IPS-15b (cell line): ENCODE data around the gene KIRREL3.
"Not testable (repeated sequence)": the region's sequence is repeated elsewhere in the genome, so short reads cannot be mapped to it uniquely, and the experiment has no call there.

Experiments
- H3K27me3 ChIP-seq: one replicate; pipeline ENCODE4 v1.6.1; 2013; ENCODE audit warnings: low read length; ENCODE audit not compliant: control insufficient read depth, insufficient read depth
- H3K36me3 ChIP-seq: one replicate; pipeline ENCODE4 v1.6.1; 2013; ENCODE audit warnings: low read length; ENCODE audit not compliant: control insufficient read depth, insufficient read depth
- H3K4me1 ChIP-seq: one replicate; pipeline ENCODE4 v1.6.1; 2013; ENCODE audit warnings: mild to moderate bottlenecking, low read length; ENCODE audit not compliant: control insufficient read depth, insufficient read depth
- H3K4me3 ChIP-seq: one replicate; pipeline ENCODE4 v1.5.1; 2013; ENCODE audit warnings: low read depth, low read length
- H3K9ac ChIP-seq: one replicate; pipeline ENCODE4 v1.6.1; 2013; ENCODE audit warnings: low read depth, mild to moderate bottlenecking, low read length
- H3K9me3 ChIP-seq: one replicate; pipeline ENCODE4 v1.6.1; 2013; ENCODE audit warnings: mild to moderate bottlenecking, low read length; ENCODE audit not compliant: control insufficient read depth, insufficient read depth

Gene KIRREL3

GRCh38 chr11:126973051-126973450, 27.5 kb downstream of the KIRREL3 start:
- peaks cover 18% of the 10 kb centered on the region for H3K4me1 ChIP-seq
- H3K9me3 ChIP-seq = no peaks in the 10 kb centered on the region
- H3K36me3 ChIP-seq = no peaks in the 10 kb centered on the region
- no peak overlapping the region for H3K4me3 ChIP-seq
- no peaks in the 10 kb centered on the region for H3K27me3 ChIP-seq
- H3K9ac ChIP-seq = no peak overlapping the region

- no peaks in the 10 kb centered on the region for H3K36me3 ChIP-seq
- H3K4me1 ChIP-seq = peaks cover 13% of the 10 kb centered on the region
- no peak overlapping the region for H3K9ac ChIP-seq
- no peak overlapping the region for H3K4me3 ChIP-seq
- H3K9me3 ChIP-seq = no peaks in the 10 kb centered on the region
- H3K27me3 ChIP-seq = no peaks in the 10 kb centered on the region
These were observed 29.3 kb downstream of the KIRREL3 start for GRCh38 chr11:126971305-126971704.

GRCh38 chr11:126969865-126970479, 30.6 kb downstream of the KIRREL3 start:
- no peak overlapping the region for H3K4me3 ChIP-seq

GRCh38 chr11:126968915-126969314, 31.7 kb downstream of the KIRREL3 start:
- Histone ChIP-seq H3K27me3 (no peaks in the 10 kb centered on the region), H3K9ac (no peak overlapping the region), H3K36me3 (no peaks in the 10 kb centered on the region), H3K4me1 (peaks cover 13% of the 10 kb centered on the region), H3K4me3 (peak overlapping the region; percentile 19), H3K9me3 (no peaks in the 10 kb centered on the region)

More at GRCh38 chr11:126969865-126970479, 30.6 kb downstream of the KIRREL3 start:
- H3K9me3 ChIP-seq = no peaks in the 10 kb centered on the region
- H3K9ac ChIP-seq = no peak overlapping the region
- peaks cover 13% of the 10 kb centered on the region for H3K4me1 ChIP-seq
- no peaks in the 10 kb centered on the region for H3K36me3 ChIP-seq
- H3K27me3 ChIP-seq = no peaks in the 10 kb centered on the region

GRCh38 chr11:126965331-126965730, 35.2 kb downstream of the KIRREL3 start:
- no peaks in the 10 kb centered on the region for H3K36me3 ChIP-seq
- H3K4me1 ChIP-seq = peaks cover 13% of the 10 kb centered on the region
- H3K27me3 ChIP-seq = no peaks in the 10 kb centered on the region
- H3K9ac ChIP-seq = no peak overlapping the region
- no peaks in the 10 kb centered on the region for H3K9me3 ChIP-seq
- H3K4me3 ChIP-seq = no peak overlapping the region

GRCh38 chr11:126963603-126964363, 36.8 kb downstream of the KIRREL3 start:
- no peaks in the 10 kb centered on the region for H3K9me3 ChIP-seq
- H3K4me3 ChIP-seq = no peak overlapping the region
- H3K27me3 ChIP-seq = no peaks in the 10 kb centered on the region
- H3K36me3 ChIP-seq = no peaks in the 10 kb centered on the region
- H3K9ac ChIP-seq = no peak overlapping the region
- peaks cover 1% of the 10 kb centered on the region for H3K4me1 ChIP-seq

- no peaks in the 10 kb centered on the region for H3K36me3 ChIP-seq
- H3K4me1 ChIP-seq = no peaks in the 10 kb centered on the region
- no peak overlapping the region for H3K9ac ChIP-seq
- no peaks in the 10 kb centered on the region for H3K27me3 ChIP-seq
- H3K4me3 ChIP-seq = no peak overlapping the region
- no peaks in the 10 kb centered on the region for H3K9me3 ChIP-seq
These were observed 37.5 kb downstream of the KIRREL3 start for GRCh38 chr11:126963115-126963514.

- no peaks in the 10 kb centered on the region for H3K9me3 ChIP-seq
- H3K4me1 ChIP-seq = no peaks in the 10 kb centered on the region
- no peaks in the 10 kb centered on the region for H3K27me3 ChIP-seq
- no peaks in the 10 kb centered on the region for H3K36me3 ChIP-seq
- no peak overlapping the region for H3K9ac ChIP-seq
- H3K4me3 ChIP-seq = no peak overlapping the region
These were observed 40.9 kb downstream of the KIRREL3 start for GRCh38 chr11:126959700-126960099.

- Histone ChIP-seq H3K9me3 (no peaks in the 10 kb centered on the region), H3K4me1 (no peaks in the 10 kb centered on the region), H3K4me3 (no peak overlapping the region), H3K9ac (no peak overlapping the region), H3K27me3 (no peaks in the 10 kb centered on the region), H3K36me3 (no peaks in the 10 kb centered on the region)
These were observed 43.9 kb downstream of the KIRREL3 start for GRCh38 chr11:126956635-126957034.

- not testable (repeated sequence) for H3K4me3 ChIP-seq
These were observed 48.0 kb downstream of the KIRREL3 start for GRCh38 chr11:126952533-126952932.

GRCh38 chr11:126951465-126951864, 49.1 kb downstream of the KIRREL3 start:
- Histone ChIP-seq H3K9me3 (no peaks in the 10 kb centered on the region), H3K9ac (no peak overlapping the region), H3K4me1 (no peaks in the 10 kb centered on the region), H3K27me3 (no peaks in the 10 kb centered on the region), H3K4me3 (no peak overlapping the region), H3K36me3 (no peaks in the 10 kb centered on the region)

More at GRCh38 chr11:126952533-126952932, 48.0 kb downstream of the KIRREL3 start:
- H3K27me3 ChIP-seq, H3K36me3 ChIP-seq, H3K9me3 ChIP-seq, H3K9ac ChIP-seq, H3K4me1 ChIP-seq: not testable (repeated sequence)
